Spinal cord (tissue), 10 donors: ENCODE measurements around the gene CACNA2D1. TPM values are rescaled to one million over a fixed set of nuclear protein-coding genes. Genes with fewer than 3 reads are reported as not detected.

Experiments
- DNase-seq, 6 donors: peaks; one replicate each; pipeline versions ENCODE4 v3.0.0 to v3.0.0-alpha.2; 2013 to 2015; ENCODE audit warnings: low spot score in 6 of 6, low read depth in 4 of 6
- H3K27ac ChIP-seq: one replicate; pipeline ENCODE4 v1.5.1; 2013; ENCODE audit warnings: low read depth, low read length, control low read depth
- H3K27me3 ChIP-seq: one replicate; pipeline ENCODE4 v1.6.1; 2013; ENCODE audit warnings: low read length; ENCODE audit not compliant: control insufficient read depth, insufficient read depth
- H3K36me3 ChIP-seq: one replicate; pipeline ENCODE4 v1.6.1; 2013; ENCODE audit warnings: low read length; ENCODE audit not compliant: control insufficient read depth, insufficient read depth
- H3K4me1 ChIP-seq: one replicate; pipeline ENCODE4 v1.6.1; 2013; ENCODE audit warnings: low read length; ENCODE audit not compliant: control insufficient read depth, insufficient read depth
- H3K4me3 ChIP-seq: one replicate; pipeline ENCODE4 v1.5.1; 2013; ENCODE audit warnings: low read depth, low read length, control low read depth
- H3K9me3 ChIP-seq: one replicate; pipeline ENCODE4 v1.6.1; 2013; ENCODE audit warnings: low read length; ENCODE audit not compliant: control insufficient read depth, insufficient read depth
- WGBS: methylation state at CpG from one replicate; pipeline ENCODE4 v1.1.5; 2013; ENCODE audit warnings: missing lambda C conversion rate; ENCODE audit not compliant: insufficient coverage; 5-methylcytosine and 5-hydroxymethylcytosine counted together
- polyA plus RNA-seq, 2 donors: library from polyadenylated mRNA; unstranded; fragments of 120-200 nt; gene quantifications; one replicate each; pipeline ENCODE4 v1.2.1, GENCODE V29; 2013; ENCODE audit not compliant: insufficient read length in 2 of 2
- total RNA-seq, 2 donors: library from RNA; depleted of rRNA in 1 of 2; stranded (reverse); fragments of 120-200 nt in 1 of 2; fragments of >200 nt in 1 of 2; gene quantifications; one replicate each; pipeline versions ENCODE4 v1.2.3 to v1.2.4, GENCODE V29; 2013 to 2014
- donor health status: healthy.

Gene CACNA2D1
- total and polyA plus RNA-seq, 4 donors, result 28.1 to 108 (median 42.0) TPM

DNA sequence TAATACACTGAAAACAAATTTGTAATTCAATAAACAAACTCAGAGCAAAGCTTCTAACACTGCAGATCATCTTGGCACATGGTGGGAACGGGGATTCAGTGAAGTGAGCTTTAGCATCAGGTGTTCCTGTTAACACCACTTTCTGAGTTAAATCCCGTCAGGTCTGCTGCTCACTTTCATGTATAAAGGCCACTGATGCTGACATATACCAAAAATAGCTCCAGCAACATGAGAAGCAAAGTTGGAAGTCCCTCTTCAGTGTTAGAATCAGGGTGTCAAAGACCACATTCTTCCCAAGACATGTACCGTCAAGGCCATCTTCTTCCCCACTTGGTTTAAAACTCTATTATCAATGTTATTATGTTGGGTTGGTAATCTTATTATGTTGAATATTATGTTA, 11.7 kb upstream of the CACNA2D1 start:
- Histone ChIP-seq H3K27me3 (no peaks in the 10 kb centered on the region), H3K4me1 (no peaks in the 10 kb centered on the region), H3K36me3 (no peaks in the 10 kb centered on the region), H3K27ac (no peak overlapping the region), H3K9me3 (no peaks in the 10 kb centered on the region), H3K4me3 (no peak overlapping the region)
- 88% methylated on average over 2 of the region's 3 CpGs for WGBS
- no peak for DNase-seq

- Histone ChIP-seq H3K4me3 (no peak overlapping the region), H3K4me1 (no peaks in the 10 kb centered on the region), H3K9me3 (no peaks in the 10 kb centered on the region), H3K27ac (no peak overlapping the region), H3K27me3 (no peaks in the 10 kb centered on the region), H3K36me3 (no peaks in the 10 kb centered on the region)
- WGBS, result 80% methylated on average over 1 of the region's 7 CpGs
- no peak for DNase-seq
These were observed 7.2 kb upstream of the CACNA2D1 start for GRCh38 chr7:82450759-82451158.

DNA sequence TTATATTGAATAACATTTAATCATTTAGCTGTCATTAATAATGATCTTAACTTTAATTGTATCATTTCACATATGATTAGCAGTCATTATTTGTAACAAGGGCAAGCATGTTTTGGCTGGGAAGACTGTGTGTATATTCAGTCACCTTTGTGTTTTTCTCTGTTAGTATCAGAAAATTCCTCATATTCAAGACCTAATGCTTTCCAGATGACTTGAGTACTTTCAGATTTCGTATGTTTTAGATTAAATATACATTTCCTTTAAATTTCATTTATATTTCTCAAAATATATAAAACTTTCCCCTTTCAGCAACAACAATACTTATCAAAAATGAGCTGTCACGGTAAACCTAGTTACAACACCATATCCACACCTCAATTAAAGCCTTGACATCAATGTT, 6.3 kb upstream of the CACNA2D1 start:
- 67% methylated on average over 1 of the region's 2 CpGs for WGBS
- DNase-seq, result no peak

DNA sequence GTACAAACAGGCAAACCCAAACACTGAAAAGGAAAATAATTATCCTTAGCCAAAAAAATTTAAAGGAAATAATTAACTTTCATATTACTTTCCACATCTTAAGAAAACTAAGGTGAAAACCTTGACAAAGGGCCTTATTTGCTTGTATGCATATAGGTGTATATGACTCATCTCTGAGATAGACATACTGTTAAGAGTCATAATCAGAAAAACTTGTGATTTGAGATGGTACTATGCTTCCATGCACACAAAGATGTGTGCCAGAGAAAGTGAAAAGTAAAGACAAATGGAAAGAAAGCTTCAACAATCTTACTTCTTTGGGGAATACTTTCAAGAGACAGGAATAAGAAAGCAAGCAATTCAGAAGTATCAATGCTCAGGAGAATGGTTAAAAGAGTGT, 3.3 kb upstream of the CACNA2D1 start:
- no peak for DNase-seq
- Histone ChIP-seq H3K27me3 (peaks cover 17% of the 10 kb centered on the region), H3K4me3 (no peak overlapping the region), H3K4me1 (peaks cover 13% of the 10 kb centered on the region), H3K36me3 (no peaks in the 10 kb centered on the region), H3K27ac (no peak overlapping the region), H3K9me3 (no peaks in the 10 kb centered on the region)

More for the DNA sequence above, 6.3 kb upstream of the CACNA2D1 start:
- Histone ChIP-seq H3K9me3 (no peaks in the 10 kb centered on the region), H3K4me3 (no peak overlapping the region), H3K27ac (no peak overlapping the region), H3K4me1 (no peaks in the 10 kb centered on the region), H3K36me3 (no peaks in the 10 kb centered on the region), H3K27me3 (no peaks in the 10 kb centered on the region)

GRCh38 chr7:82445271-82445670, 1.7 kb upstream of the CACNA2D1 start:
- no peaks in the 10 kb centered on the region for H3K9me3 ChIP-seq
- 40% methylated on average over 1 of the region's 3 CpGs for WGBS
- H3K4me1 ChIP-seq, result peaks cover 13% of the 10 kb centered on the region
- H3K36me3 ChIP-seq, result no peaks in the 10 kb centered on the region
- H3K27ac ChIP-seq, result no peak overlapping the region
- peak in 1 of 6 donors; percentile 63 for DNase-seq
- no peak overlapping the region for H3K4me3 ChIP-seq
- peaks cover 21% of the 10 kb centered on the region for H3K27me3 ChIP-seq

- Histone ChIP-seq H3K9me3 (no peaks in the 10 kb centered on the region), H3K4me1 (peaks cover 13% of the 10 kb centered on the region), H3K27ac (peak overlapping the region; percentile 75), H3K4me3 (peak overlapping the region; percentile 80), H3K27me3 (peaks cover 21% of the 10 kb centered on the region), H3K36me3 (no peaks in the 10 kb centered on the region)
- WGBS, result 3% methylated on average over 15 of the region's 22 CpGs
- peak in 2 of 6 donors; percentile 59 to 88 for DNase-seq
These were observed 788 bp upstream of the CACNA2D1 start for GRCh38 chr7:82444220-82444909.

DNA sequence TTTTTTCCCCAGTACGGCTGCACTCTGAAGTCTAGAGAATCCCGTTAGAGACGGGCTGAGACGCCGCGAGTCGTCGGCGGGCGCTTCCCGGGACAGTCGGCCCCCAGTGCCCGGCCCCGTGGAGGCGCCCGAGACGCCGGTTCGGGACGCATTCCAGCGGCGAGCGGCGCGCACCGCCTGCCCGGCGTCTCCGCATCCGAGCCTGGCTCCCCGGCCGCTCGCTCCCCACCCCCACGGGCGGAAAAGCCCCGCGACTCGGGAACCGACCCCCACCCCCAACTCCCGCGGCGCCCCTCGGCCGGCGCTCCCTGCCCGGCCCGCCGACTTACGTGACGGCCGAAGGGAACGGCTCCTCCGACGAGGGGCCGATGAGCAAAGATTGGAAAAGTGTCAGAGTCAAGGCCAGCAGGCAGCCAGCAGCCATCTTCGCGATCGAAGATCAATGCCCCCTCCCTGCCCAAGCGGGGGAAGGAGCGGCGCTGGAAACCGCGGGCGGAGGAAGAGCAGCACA, 486 bp downstream of the CACNA2D1 start:
- H3K27ac ChIP-seq, result peak overlapping the region; percentile 80
- H3K36me3 ChIP-seq, result no peaks in the 10 kb centered on the region
- DNase-seq, result peak in 1 of 6 donors; percentile 46
- peaks cover 21% of the 10 kb centered on the region for H3K27me3 ChIP-seq
- peaks cover 13% of the 10 kb centered on the region for H3K4me1 ChIP-seq
- H3K9me3 ChIP-seq, result no peaks in the 10 kb centered on the region
- WGBS, result under 1% methylated on average over 63 of the region's 64 CpGs
- H3K4me3 ChIP-seq, result peak overlapping the region; percentile 80

- H3K36me3 ChIP-seq, result no peaks in the 10 kb centered on the region
- peak overlapping the region; percentile 80 for H3K4me3 ChIP-seq
- under 1% methylated on average over 21 of the region's 22 CpGs for WGBS
- H3K27me3 ChIP-seq, result peaks cover 21% of the 10 kb centered on the region
- peak in 2 of 6 donors; percentile 53 to 68 for DNase-seq
- H3K27ac ChIP-seq, result peak overlapping the region; percentile 33
- no peaks in the 10 kb centered on the region for H3K9me3 ChIP-seq
- H3K4me1 ChIP-seq, result peaks cover 13% of the 10 kb centered on the region
These were observed 1.0 kb downstream of the CACNA2D1 start for GRCh38 chr7:82442492-82443035.

- no peaks in the 10 kb centered on the region for H3K36me3 ChIP-seq
- H3K4me3 ChIP-seq, result peak overlapping the region; percentile 80
- H3K27ac ChIP-seq, result no peak overlapping the region
- peaks cover 13% of the 10 kb centered on the region for H3K4me1 ChIP-seq
- DNase-seq, result peak in 3 of 6 donors; percentile 38 to 73 (median 49)
- no CpG with 5 or more reads among the region's 9 CpGs for WGBS
- H3K27me3 ChIP-seq, result peaks cover 21% of the 10 kb centered on the region
- H3K9me3 ChIP-seq, result no peaks in the 10 kb centered on the region
These were observed 1.7 kb downstream of the CACNA2D1 start for GRCh38 chr7:82441669-82442478.
